Right lobe of liver (tissue), 4 donors: ENCODE data around the gene DOK1.

Experiments used
- POLR2A ChIP-seq: fragments of 450-650 bp; IDR thresholded peaks from one replicate; pipeline ENCODE4 v1.6.1; 2017; ENCODE audit warnings: antibody characterized with exemption, mild to moderate bottlenecking
- TF ChIP-seq, protein P1 (sequence below), 4 donors: fragments of 200-600 bp in 3 of 4; fragments of 450-650 bp in 1 of 4; IDR thresholded peaks; one replicate each; pipeline versions ENCODE4 v1.5.1 to v1.8.0; 2016 to 2022; ENCODE audit warnings: antibody characterized with exemption in 4 of 4, mild to moderate bottlenecking in 2 of 4
- donor health status: DM: no; HTN: no; CAD: no.
- donor health status: DM: no; HTN: no; CAD: no.
- donor health status: DM: no; HTN: yes; CAD: no.

DNA sequence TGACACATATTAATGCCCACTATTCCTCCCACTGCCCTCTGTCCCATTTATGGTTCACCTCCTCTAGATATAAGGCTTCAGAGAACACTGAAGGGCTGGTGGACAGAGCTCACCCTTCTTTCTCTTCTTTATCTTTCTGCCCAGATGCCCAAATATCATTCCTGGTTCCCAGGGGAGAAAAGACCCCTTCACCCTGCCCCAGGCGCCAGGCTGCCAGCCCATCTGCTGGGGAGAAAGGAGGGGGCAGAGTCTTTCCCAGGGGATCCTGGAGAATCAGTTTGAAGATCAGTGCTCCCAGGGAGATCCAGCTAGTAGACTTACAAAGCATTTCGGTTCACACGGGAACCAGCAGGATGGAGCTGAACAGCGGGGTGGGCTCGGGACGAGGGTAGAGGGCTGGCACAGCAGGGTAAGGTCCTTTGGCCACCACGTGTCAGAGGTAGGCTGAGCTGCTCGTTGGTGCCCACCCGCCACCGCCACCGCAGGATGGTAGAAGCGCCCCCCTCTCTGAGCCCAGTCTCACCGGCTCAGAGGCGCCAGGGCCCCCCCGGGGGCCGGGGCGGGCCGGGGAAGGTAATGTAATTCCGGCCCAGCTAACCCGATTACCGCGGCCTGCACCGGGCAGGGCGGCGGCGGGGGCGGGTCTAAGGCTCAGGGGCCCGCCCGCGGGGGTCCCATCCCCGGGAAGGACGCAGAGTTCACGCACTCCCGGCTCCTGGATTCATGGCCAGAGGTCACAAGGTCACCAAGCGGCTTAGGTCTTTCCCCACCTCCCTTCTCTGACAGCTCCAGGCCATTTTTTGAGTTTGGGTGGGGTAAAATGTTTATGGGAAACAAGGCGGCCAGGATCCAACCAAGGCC, 41.5 kb upstream of the DOK1 start:
- TF ChIP-seq, protein P1, sequence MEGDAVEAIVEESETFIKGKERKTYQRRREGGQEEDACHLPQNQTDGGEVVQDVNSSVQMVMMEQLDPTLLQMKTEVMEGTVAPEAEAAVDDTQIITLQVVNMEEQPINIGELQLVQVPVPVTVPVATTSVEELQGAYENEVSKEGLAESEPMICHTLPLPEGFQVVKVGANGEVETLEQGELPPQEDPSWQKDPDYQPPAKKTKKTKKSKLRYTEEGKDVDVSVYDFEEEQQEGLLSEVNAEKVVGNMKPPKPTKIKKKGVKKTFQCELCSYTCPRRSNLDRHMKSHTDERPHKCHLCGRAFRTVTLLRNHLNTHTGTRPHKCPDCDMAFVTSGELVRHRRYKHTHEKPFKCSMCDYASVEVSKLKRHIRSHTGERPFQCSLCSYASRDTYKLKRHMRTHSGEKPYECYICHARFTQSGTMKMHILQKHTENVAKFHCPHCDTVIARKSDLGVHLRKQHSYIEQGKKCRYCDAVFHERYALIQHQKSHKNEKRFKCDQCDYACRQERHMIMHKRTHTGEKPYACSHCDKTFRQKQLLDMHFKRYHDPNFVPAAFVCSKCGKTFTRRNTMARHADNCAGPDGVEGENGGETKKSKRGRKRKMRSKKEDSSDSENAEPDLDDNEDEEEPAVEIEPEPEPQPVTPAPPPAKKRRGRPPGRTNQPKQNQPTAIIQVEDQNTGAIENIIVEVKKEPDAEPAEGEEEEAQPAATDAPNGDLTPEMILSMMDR (IDR thresholded peaks at IDR 0.05), result no peak
- no peak for TF ChIP-seq POLR2A
